Subcutaneous adipose tissue (tissue), 4 donors: Measurements from ENCODE around the gene FGFBP3. TPM values are rescaled to one million over a fixed set of nuclear protein-coding genes. Genes with fewer than 3 reads are reported as not detected.

Experiments
- CTCF ChIP-seq: fragments of 450-650 bp; IDR thresholded peaks from one replicate; pipeline ENCODE4 v1.5.1; 2016; ENCODE audit warnings: low read depth, mild to moderate bottlenecking, control low read depth, antibody characterized with exemption, moderate library complexity
- small RNA-seq: library from RNA; depleted of rRNA; stranded (forward); fragments of <200 nt; gene quantifications from one replicate; pipeline ENCODE3, GENCODE V24; 2016
- total RNA-seq, 4 donors: library from RNA; depleted of rRNA; stranded (reverse); fragments of >200 nt; gene quantifications; one replicate each; pipeline ENCODE4 v1.1.0, GENCODE V29; 2016

Gene FGFBP3
- total RNA-seq, 4 donors from 2014 or later, result 0.51 to 2.8 (median 0.88) TPM; not detected in 1

GRCh38 chr10:91864099-91864498 lies 45.2 kb downstream of the FGFBP3 start:
- TF ChIP-seq CTCF, result no peak

DNA sequence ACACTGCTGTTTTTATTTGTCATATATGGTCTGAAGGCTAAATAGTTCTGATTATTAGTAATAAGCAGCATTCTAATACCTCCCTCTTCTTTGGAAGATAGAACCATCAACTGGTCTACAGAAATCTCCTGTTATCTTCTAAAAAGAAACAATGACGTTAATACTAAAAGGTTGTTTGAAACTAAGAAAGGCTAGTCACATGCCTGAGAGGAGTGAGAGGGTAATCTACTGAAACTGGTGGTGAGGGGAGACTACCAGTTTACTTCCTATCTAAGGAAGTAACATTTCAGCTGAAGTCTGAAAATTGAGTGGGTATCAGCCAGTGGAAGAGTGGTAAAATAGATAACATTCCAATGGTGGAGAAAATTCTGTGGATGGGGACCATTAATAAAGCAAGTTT lies 48.4 kb downstream of the FGFBP3 start:
- no peak for TF ChIP-seq CTCF

- no peak for TF ChIP-seq CTCF
These were observed 52.6 kb downstream of the FGFBP3 start for GRCh38 chr10:91856637-91857036.

Small RNA genes within 50 kb of the gene (small RNA-seq; reads per million reads assigned to genes)
- gene AL359198.2, result not detected

Other genes with a start within 250 kb of the FGFBP3 start
- gene TNKS2, start 111.1 kb downstream of the FGFBP3 start, total RNA-seq, result 10 to 100 TPM; 42.8 to 48.4 (median 46.2) TPM
- gene BTAF1, start 14.3 kb upstream of the FGFBP3 start, total RNA-seq, result 10 to 100 TPM; 43.2 to 55.0 (median 46.1) TPM